Measurements from ENCODE around the gene SRRT. TPM values are rescaled to one million over a fixed set of nuclear protein-coding genes. Genes with fewer than 3 reads are reported as not detected.

Gene SRRT
- total and polyA plus RNA-seq, 2 donors from 2014 or later: 58.2 to 127 TPM

DNA sequence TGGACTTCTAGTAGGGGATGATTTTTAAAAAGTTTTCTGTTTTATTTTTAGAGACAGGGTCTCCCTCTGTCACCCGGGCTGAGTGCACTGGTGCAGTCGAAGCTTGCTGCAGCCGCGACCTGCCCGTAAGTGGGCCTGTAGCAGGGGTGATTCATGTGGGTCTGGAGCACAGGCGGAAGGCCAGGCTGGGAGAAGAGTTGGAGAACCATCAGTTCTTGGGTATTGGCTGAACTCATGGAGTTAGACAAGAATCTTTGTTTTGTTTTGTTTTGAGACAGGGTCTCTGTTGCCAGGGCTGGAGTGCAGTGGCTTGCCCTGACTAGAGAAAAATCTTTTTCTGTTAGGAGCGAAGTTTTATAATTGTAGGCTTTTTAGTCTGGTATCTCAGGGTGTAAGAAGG is 5.7 kb downstream of the SRRT start:
- Histone ChIP-seq H3K36me3 (ENCODE audit: control insufficient read depth in 2 of 3, insufficient read depth in 3 of 3, low read length in 3 of 3) (peaks cover 4 to 39% (median 18%) of the 10 kb centered on the region in 3 donors), H3K4me1 (ENCODE audit: control insufficient read depth in 2 of 3, insufficient read depth in 2 of 3, low read depth in 1 of 3, low read length in 3 of 3) (peaks cover 4 to 12% (median 8%) of the 10 kb centered on the region in 3 donors), H3K27me3 (ENCODE audit: control insufficient read depth, insufficient read depth, low read length) (no peaks in the 10 kb centered on the region), H3K4me3 (ENCODE audit: low read length in 3 of 3) (no peak overlapping the region), H3K27ac (ENCODE audit: low read depth in 2 of 2, low read length in 2 of 2) (no peak overlapping the region), H3K9me3 (ENCODE audit: control insufficient read depth in 2 of 3, insufficient read depth in 1 of 3, low read length in 3 of 3) (no peaks in the 10 kb centered on the region), H3K9ac (ENCODE audit: low read length in 3 of 3) (no peak overlapping the region)
- FAIRE-seq (no peak), DNase-seq (no peak)
- intact Hi-C loops (cut with DNase I): no loop called here
- TF ChIP-seq, protein P1, sequence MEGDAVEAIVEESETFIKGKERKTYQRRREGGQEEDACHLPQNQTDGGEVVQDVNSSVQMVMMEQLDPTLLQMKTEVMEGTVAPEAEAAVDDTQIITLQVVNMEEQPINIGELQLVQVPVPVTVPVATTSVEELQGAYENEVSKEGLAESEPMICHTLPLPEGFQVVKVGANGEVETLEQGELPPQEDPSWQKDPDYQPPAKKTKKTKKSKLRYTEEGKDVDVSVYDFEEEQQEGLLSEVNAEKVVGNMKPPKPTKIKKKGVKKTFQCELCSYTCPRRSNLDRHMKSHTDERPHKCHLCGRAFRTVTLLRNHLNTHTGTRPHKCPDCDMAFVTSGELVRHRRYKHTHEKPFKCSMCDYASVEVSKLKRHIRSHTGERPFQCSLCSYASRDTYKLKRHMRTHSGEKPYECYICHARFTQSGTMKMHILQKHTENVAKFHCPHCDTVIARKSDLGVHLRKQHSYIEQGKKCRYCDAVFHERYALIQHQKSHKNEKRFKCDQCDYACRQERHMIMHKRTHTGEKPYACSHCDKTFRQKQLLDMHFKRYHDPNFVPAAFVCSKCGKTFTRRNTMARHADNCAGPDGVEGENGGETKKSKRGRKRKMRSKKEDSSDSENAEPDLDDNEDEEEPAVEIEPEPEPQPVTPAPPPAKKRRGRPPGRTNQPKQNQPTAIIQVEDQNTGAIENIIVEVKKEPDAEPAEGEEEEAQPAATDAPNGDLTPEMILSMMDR (IDR thresholded peaks at IDR 0.05; ENCODE audit: borderline replicate concordance, extremely low read depth, insufficient read depth): no peak

DNA sequence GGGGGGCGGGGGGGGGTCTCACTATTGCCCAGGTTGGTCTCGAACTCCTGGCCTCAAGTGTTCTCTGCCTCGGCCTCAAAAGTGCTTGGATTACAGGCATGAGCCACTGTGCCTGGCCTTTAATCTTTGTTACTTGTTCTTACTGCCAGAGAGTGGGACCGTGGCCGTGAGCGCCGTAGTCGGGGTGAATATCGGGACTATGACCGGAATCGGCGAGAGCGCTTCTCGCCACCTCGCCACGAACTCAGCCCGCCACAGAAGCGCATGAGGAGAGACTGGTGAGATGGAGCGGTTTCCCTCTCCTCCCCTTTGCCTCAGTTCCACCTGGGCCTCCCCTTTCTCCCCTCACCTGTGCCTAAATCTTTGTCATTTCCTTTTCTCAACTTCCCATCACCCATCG is 6.2 kb downstream of the SRRT start:
- DNase-seq (no peak), FAIRE-seq (no peak)
- TF ChIP-seq, protein P1 (IDR thresholded peaks at IDR 0.05; ENCODE audit: borderline replicate concordance, extremely low read depth, insufficient read depth): no peak
- Histone ChIP-seq H3K4me3 (ENCODE audit: low read length in 3 of 3) (no peak overlapping the region), H3K4me1 (ENCODE audit: control insufficient read depth in 2 of 3, insufficient read depth in 2 of 3, low read depth in 1 of 3, low read length in 3 of 3) (peaks cover 4 to 10% (median 6%) of the 10 kb centered on the region in 3 donors), H3K27ac (ENCODE audit: low read depth in 2 of 2, low read length in 2 of 2) (no peak overlapping the region), H3K9ac (ENCODE audit: low read length in 3 of 3) (no peak overlapping the region), H3K27me3 (ENCODE audit: control insufficient read depth, insufficient read depth, low read length) (no peaks in the 10 kb centered on the region), H3K36me3 (ENCODE audit: control insufficient read depth in 2 of 3, insufficient read depth in 3 of 3, low read length in 3 of 3) (peaks cover 6 to 44% (median 23%) of the 10 kb centered on the region in 3 donors), H3K9me3 (ENCODE audit: control insufficient read depth in 2 of 3, insufficient read depth in 1 of 3, low read length in 3 of 3) (no peaks in the 10 kb centered on the region)
- intact Hi-C loops (cut with DNase I): no loop called here

DNA sequence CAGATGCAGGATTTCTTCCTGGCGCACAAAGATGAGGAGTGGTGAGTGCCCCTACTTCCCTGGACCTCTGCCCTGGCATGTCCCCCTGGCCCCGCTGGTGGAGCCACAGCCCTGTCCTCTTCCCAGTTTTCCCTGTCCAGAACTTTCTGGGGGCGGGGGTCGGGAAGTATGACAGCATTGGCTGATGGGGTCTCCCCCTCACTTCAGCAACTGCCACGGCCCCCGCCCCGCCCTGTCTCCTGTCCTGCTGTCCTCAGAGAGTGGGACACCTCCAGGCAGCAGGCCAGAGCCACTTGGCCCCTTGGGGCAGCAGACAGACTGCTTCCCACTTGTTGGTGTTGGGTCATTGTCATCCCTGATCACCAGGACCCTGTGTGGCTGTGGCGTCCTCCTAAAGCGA is 7.3 kb downstream of the SRRT start:
- Histone ChIP-seq H3K27me3 (ENCODE audit: control insufficient read depth, insufficient read depth, low read length) (no peaks in the 10 kb centered on the region), H3K9me3 (ENCODE audit: control insufficient read depth in 2 of 3, insufficient read depth in 1 of 3, low read length in 3 of 3) (no peaks in the 10 kb centered on the region), H3K36me3 (ENCODE audit: control insufficient read depth in 2 of 3, insufficient read depth in 3 of 3, low read length in 3 of 3) (peaks cover 14 to 55% (median 32%) of the 10 kb centered on the region in 3 donors), H3K4me1 (ENCODE audit: control insufficient read depth in 2 of 3, insufficient read depth in 2 of 3, low read depth in 1 of 3, low read length in 3 of 3) (peaks cover 0 to 4% (median 0%) of the 10 kb centered on the region in 3 donors), H3K4me3 (ENCODE audit: low read length in 3 of 3) (no peak overlapping the region), H3K9ac (ENCODE audit: low read length in 3 of 3) (no peak overlapping the region), H3K27ac (ENCODE audit: low read depth in 2 of 2, low read length in 2 of 2) (no peak overlapping the region)
- intact Hi-C loops (cut with DNase I): no loop called here
- peak in 1 of 5 donors; percentile 78 for DNase-seq
- TF ChIP-seq, protein P1 (IDR thresholded peaks at IDR 0.05; ENCODE audit: borderline replicate concordance, extremely low read depth, insufficient read depth): no peak
- FAIRE-seq: no peak
